ENCODE data around the gene SLCO2A1.

GRCh38 chr3:133980550-133980949, 49.2 kb downstream of the SLCO2A1 start:
- TF ChIP-seq CTCF (IDR thresholded peaks at IDR 0.05) (no peak), EZH2 (IDR thresholded peaks at IDR 0.05) (no peak)

Data from neural progenitor cell (in vitro differentiated cells).